Kidney (tissue), 14 donors: ENCODE results near the gene HPSE. TPM values are rescaled to one million over a fixed set of nuclear protein-coding genes. Genes with fewer than 3 reads are reported as not detected.
A peak's percentile ranks its signal among the peaks of the same experiment; 100 is the strongest.

Source experiments
- DNase-seq, 5 donors: peaks; one replicate each; pipeline ENCODE4 v3.0.0-alpha.2; 2013 to 2020
- FAIRE-seq: peaks from 2 replicates; lab custom pipeline; 2012; peaks lifted over from hg19 to GRCh38; lab: Jason Lieb, UNC
- H3K27ac ChIP-seq, 2 donors: one replicate each; pipeline ENCODE4 v1.7.0; 2013; ENCODE audit warnings: low read depth in 2 of 2, low read length in 2 of 2, inconsistent platforms in 1 of 2
- H3K27me3 ChIP-seq: one replicate; pipeline ENCODE4 v1.7.1; 2013; ENCODE audit warnings: low read length, inconsistent platforms; ENCODE audit not compliant: control insufficient read depth, insufficient read depth
- H3K36me3 ChIP-seq, 3 donors: one replicate each; pipeline versions ENCODE4 v1.7.0 to v1.7.1; 2013; ENCODE audit warnings: low read length in 3 of 3, control low read depth in 1 of 3, inconsistent platforms in 1 of 3; ENCODE audit not compliant: insufficient read depth in 3 of 3, control insufficient read depth in 2 of 3
- H3K4me1 ChIP-seq, 3 donors: one replicate each; pipeline versions ENCODE4 v1.7.0 to v1.7.1; 2013; ENCODE audit warnings: low read length in 3 of 3, inconsistent platforms in 1 of 3, low read depth in 1 of 3; ENCODE audit not compliant: control insufficient read depth in 2 of 3, insufficient read depth in 2 of 3
- H3K4me3 ChIP-seq, 3 donors: one replicate each; pipeline versions ENCODE4 v1.7.0 to v1.8.1; 2013; ENCODE audit warnings: low read length in 3 of 3, control low read depth in 1 of 3, inconsistent platforms in 1 of 3
- H3K9ac ChIP-seq, 3 donors: one replicate each; pipeline versions ENCODE4 v1.7.0 to v1.7.1; 2013; ENCODE audit warnings: low read length in 3 of 3, control low read depth in 1 of 3, inconsistent platforms in 1 of 3
- H3K9me3 ChIP-seq, 3 donors: one replicate each; pipeline versions ENCODE4 v1.7.0 to v1.7.1; 2013; ENCODE audit warnings: low read length in 3 of 3, control low read depth in 1 of 3, inconsistent platforms in 1 of 3; ENCODE audit not compliant: control insufficient read depth in 2 of 3, insufficient read depth in 1 of 3
- intact Hi-C: fragments of 100-400 bp; cut with DNase I; formaldehyde crosslinking; loops from one replicate; pipeline ENCODE4 v1.11.1; 2022
- polyA plus RNA-seq: library from polyadenylated mRNA; stranded (reverse); fragments of 350-450 nt; fragmentation: Illumina TruSeq; extraction: RNeasy Lipid Tissue Mini Kit (QIAGEN cat#74804); gene quantifications from one replicate; pipeline ENCODE4 v1.2.3, GENCODE V29; 2014; ENCODE audit warnings: low read depth, low replicate concordance; ENCODE audit not compliant: insufficient read depth
- total RNA-seq: library from RNA; stranded (reverse); fragmentation: NEBNext Ultra II Directional; extraction: Animal tissue kit (Norgen Biotek cat#: 25700); gene quantifications from one replicate; pipeline ENCODE4 v1.2.1, GENCODE V29; 2021
- TF ChIP-seq, protein P1 (sequence below): IDR thresholded peaks from 3 replicates; pipeline ENCODE4 v1.5.1; 2012; ENCODE audit warnings: mild to moderate bottlenecking, moderate library complexity, borderline replicate concordance; ENCODE audit not compliant: insufficient read depth; ENCODE audit errors: extremely low read depth
- donor health status: control.
- donor health status: control.
- donor health status: control.
- donor health status: control.
- donor health status: control.
- donor health status: DM: yes; HTN: yes; CAD: no.
- donor health status: Normal renal cell carcinoma (clear cell type).

The HPSE gene
- total and polyA plus RNA-seq, 2 donors from 2014 or later: 1.9 to 6.8 TPM

- H3K9ac ChIP-seq: no peak overlapping the region
- peaks cover 0 to 1% (median 0%) of the 10 kb centered on the region in 3 donors for H3K9me3 ChIP-seq
- TF ChIP-seq, protein P1, sequence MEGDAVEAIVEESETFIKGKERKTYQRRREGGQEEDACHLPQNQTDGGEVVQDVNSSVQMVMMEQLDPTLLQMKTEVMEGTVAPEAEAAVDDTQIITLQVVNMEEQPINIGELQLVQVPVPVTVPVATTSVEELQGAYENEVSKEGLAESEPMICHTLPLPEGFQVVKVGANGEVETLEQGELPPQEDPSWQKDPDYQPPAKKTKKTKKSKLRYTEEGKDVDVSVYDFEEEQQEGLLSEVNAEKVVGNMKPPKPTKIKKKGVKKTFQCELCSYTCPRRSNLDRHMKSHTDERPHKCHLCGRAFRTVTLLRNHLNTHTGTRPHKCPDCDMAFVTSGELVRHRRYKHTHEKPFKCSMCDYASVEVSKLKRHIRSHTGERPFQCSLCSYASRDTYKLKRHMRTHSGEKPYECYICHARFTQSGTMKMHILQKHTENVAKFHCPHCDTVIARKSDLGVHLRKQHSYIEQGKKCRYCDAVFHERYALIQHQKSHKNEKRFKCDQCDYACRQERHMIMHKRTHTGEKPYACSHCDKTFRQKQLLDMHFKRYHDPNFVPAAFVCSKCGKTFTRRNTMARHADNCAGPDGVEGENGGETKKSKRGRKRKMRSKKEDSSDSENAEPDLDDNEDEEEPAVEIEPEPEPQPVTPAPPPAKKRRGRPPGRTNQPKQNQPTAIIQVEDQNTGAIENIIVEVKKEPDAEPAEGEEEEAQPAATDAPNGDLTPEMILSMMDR: no peak
- no peak overlapping the region for H3K27ac ChIP-seq
- intact Hi-C loops: no loop called here
- no peaks in the 10 kb centered on the region for H3K36me3 ChIP-seq
- no peak overlapping the region for H3K4me3 ChIP-seq
- DNase-seq: peak in 3 of 5 donors; percentile 37 to 75 (median 48)
- H3K4me1 ChIP-seq: peaks cover 0 to 5% (median 0%) of the 10 kb centered on the region in 3 donors
- no peaks in the 10 kb centered on the region for H3K27me3 ChIP-seq
- FAIRE-seq: no peak
These were observed 28.1 kb upstream of the HPSE start for GRCh38 chr4:83362492-83363329.

- no peak for FAIRE-seq
- TF ChIP-seq, protein P1: no peak
- intact Hi-C loops: no loop called here
- Histone ChIP-seq H3K27me3 (no peaks in the 10 kb centered on the region), H3K4me3 (no peak overlapping the region), H3K36me3 (no peaks in the 10 kb centered on the region), H3K9me3 (no peaks in the 10 kb centered on the region), H3K9ac (no peak overlapping the region), H3K4me1 (peaks cover 0 to 5% (median 0%) of the 10 kb centered on the region in 3 donors), H3K27ac (no peak overlapping the region)
- DNase-seq: no peak
These were observed 26.9 kb upstream of the HPSE start for GRCh38 chr4:83361416-83362103.

- peaks cover 0 to 5% (median 0%) of the 10 kb centered on the region in 3 donors for H3K4me1 ChIP-seq
- intact Hi-C loops: no loop called here
- TF ChIP-seq, protein P1: no peak
- H3K36me3 ChIP-seq: no peaks in the 10 kb centered on the region
- H3K9ac ChIP-seq: no peak overlapping the region
- no peaks in the 10 kb centered on the region for H3K27me3 ChIP-seq
- H3K4me3 ChIP-seq: no peak overlapping the region
- DNase-seq (no peak), FAIRE-seq (no peak)
- no peaks in the 10 kb centered on the region for H3K9me3 ChIP-seq
- no peak overlapping the region for H3K27ac ChIP-seq
These were observed 25.4 kb upstream of the HPSE start for GRCh38 chr4:83360018-83360417.
